Mucosa of descending colon (tissue), 3 donors: ENCODE data around the gene PRSS38. TPM values are rescaled to one million over a fixed set of nuclear protein-coding genes. Genes with fewer than 3 reads are reported as not detected.

Source experiments
- ATAC-seq: fragments of 200-7000 bp; cut with Tn5 transposase; one replicate; pipeline ENCODE4 v1.9.1; 2020; ENCODE audit warnings: mild to moderate bottlenecking, moderate library complexity
- DNase-seq, 3 donors: peaks; one replicate each; pipeline ENCODE4 v3.0.0-alpha.2; 2020
- H3K36me3 ChIP-seq: fragments of 200-600 bp; one replicate; pipeline ENCODE4 v1.8.0; 2021; ENCODE audit warnings: low read depth, mild to moderate bottlenecking
- H3K4me1 ChIP-seq: fragments of 200-600 bp; one replicate; pipeline ENCODE4 v1.8.0; 2021; ENCODE audit warnings: low read depth, mild to moderate bottlenecking
- H3K4me3 ChIP-seq: fragments of 200-600 bp; one replicate; pipeline ENCODE4 v1.8.0; 2021; ENCODE audit warnings: mild to moderate bottlenecking
- H3K9me3 ChIP-seq: fragments of 200-600 bp; one replicate; pipeline ENCODE4 v1.8.0; 2021; ENCODE audit warnings: mild to moderate bottlenecking
- intact Hi-C, 2 donors: fragments of 100-400 bp; cut with DNase I in 1 of 2; cut with micrococcal nuclease in 1 of 2; formaldehyde crosslinking; loops; one replicate each; pipeline versions ENCODE4 v1.11.0 to v1.11.1; 2022; cut with DNase I, micrococcal nuclease
- total RNA-seq, 3 donors: library from RNA; stranded (reverse); fragmentation: NEBNext Ultra II Directional in 2 of 3; extraction: Animal tissue kit (Norgen Biotek cat#: 25700) in 2 of 3; gene quantifications; one replicate each; pipeline versions ENCODE4 v1.2.1 to v1.2.4, GENCODE V29; 2021 to 2023
- TF ChIP-seq, protein P1 (sequence below): fragments of 200-600 bp; IDR thresholded peaks from one replicate; pipeline ENCODE4 v1.8.0; 2022; ENCODE audit warnings: antibody characterized with exemption, mild to moderate bottlenecking
- donor health status: DM: no; HTN: no; CAD: no; lungs with moderate emphysema.
- donor health status: DM: no; HTN: no; CAD: no.
- donor health status: DM: no; HTN: yes; CAD: no.

Gene PRSS38
- total RNA-seq, 3 donors from 2014 or later = not detected

DNA sequence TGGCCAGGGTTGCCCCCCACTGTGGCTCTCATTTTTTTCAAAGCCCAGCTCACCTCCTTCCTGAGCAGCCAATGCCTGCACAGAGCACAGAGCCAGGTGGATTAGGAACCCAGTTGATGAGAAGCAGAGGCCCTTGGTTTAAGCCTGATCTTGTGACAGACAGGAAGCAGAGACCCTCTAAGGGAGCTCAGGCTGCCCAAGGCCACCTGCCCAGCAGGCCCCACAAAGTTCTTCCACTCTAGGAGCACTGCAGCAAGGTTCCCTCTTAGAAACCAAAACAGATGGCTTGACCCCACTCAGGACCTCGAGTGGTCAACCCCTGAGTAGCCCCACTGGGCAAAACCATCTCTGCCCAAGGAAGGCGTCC is 25.5 kb upstream of the PRSS38 start:
- Histone ChIP-seq H3K9me3 (no peaks in the 10 kb centered on the region), H3K36me3 (no peaks in the 10 kb centered on the region), H3K4me1 (peaks cover 19% of the 10 kb centered on the region), H3K4me3 (no peak overlapping the region)
- ATAC-seq (no peak), DNase-seq (peak in 1 of 3 donors; percentile 10)
- TF ChIP-seq, protein P1, sequence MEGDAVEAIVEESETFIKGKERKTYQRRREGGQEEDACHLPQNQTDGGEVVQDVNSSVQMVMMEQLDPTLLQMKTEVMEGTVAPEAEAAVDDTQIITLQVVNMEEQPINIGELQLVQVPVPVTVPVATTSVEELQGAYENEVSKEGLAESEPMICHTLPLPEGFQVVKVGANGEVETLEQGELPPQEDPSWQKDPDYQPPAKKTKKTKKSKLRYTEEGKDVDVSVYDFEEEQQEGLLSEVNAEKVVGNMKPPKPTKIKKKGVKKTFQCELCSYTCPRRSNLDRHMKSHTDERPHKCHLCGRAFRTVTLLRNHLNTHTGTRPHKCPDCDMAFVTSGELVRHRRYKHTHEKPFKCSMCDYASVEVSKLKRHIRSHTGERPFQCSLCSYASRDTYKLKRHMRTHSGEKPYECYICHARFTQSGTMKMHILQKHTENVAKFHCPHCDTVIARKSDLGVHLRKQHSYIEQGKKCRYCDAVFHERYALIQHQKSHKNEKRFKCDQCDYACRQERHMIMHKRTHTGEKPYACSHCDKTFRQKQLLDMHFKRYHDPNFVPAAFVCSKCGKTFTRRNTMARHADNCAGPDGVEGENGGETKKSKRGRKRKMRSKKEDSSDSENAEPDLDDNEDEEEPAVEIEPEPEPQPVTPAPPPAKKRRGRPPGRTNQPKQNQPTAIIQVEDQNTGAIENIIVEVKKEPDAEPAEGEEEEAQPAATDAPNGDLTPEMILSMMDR = no peak
- intact Hi-C loops = no loop called here

DNA sequence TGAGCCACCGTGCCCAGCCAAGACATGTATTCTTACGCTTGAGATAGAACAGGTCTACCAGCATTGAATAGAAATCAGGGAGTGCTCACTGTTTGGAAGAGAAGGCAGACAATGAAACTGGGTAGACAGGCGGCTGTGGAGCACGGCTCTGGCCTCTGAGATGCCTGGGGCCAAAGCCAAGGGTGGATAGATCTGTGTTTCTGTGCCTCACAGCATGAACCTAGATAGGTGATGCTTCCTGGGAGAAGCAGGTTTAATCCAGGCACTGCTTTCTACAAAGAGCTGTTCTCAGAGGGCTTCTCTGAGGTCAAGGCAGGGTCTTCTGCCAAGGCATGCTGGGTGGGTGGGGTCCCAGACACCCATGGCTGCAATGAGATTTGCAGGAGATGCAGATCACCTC is 24.6 kb upstream of the PRSS38 start:
- no peak for ATAC-seq

DNA sequence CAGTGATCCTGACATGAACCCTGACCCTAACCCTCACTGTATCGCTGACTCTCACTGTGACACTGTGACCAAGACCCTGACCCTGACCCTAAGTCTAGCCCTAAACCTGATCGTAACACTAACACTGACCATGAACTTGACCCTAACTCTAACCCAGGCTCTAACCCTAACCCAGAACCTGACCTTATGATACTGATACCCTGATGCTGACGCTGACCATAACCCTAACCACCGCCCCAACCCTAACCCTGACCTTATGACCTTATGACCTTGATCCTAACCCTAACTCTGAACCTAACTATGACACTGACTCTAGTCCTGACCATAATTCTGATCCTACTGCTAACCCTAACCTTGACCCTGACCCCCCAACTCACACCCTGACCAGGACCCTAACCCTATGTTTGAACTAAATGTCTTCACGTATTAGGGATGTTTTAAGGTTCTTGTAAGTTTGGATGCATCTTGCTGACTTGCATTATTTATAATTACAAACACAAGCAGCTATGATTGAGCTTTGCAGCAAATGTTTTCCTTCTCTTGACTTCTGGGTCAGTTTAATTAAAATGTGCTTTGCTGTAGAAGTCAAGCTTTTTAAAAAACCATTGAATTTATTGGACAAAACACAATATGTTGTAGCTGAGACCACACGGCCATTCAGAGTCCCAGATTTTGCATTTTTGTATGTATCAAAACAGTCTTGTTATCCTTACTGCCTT is 23.9 kb upstream of the PRSS38 start:
- H3K4me1 ChIP-seq = peaks cover 12% of the 10 kb centered on the region
- DNase-seq = no peak
- TF ChIP-seq, protein P1 = no peak
- no peak for ATAC-seq
- no peak overlapping the region for H3K4me3 ChIP-seq
- H3K36me3 ChIP-seq = no peaks in the 10 kb centered on the region
- intact Hi-C loops = no loop called here
- H3K9me3 ChIP-seq = no peaks in the 10 kb centered on the region

More for the DNA sequence above, 24.6 kb upstream of the PRSS38 start:
- Histone ChIP-seq H3K4me3 (no peak overlapping the region), H3K4me1 (peaks cover 19% of the 10 kb centered on the region), H3K36me3 (no peaks in the 10 kb centered on the region), H3K9me3 (no peaks in the 10 kb centered on the region)
- DNase-seq = peak in 1 of 3 donors; percentile 4
- TF ChIP-seq, protein P1 = no peak
- intact Hi-C loops = no loop called here

DNA sequence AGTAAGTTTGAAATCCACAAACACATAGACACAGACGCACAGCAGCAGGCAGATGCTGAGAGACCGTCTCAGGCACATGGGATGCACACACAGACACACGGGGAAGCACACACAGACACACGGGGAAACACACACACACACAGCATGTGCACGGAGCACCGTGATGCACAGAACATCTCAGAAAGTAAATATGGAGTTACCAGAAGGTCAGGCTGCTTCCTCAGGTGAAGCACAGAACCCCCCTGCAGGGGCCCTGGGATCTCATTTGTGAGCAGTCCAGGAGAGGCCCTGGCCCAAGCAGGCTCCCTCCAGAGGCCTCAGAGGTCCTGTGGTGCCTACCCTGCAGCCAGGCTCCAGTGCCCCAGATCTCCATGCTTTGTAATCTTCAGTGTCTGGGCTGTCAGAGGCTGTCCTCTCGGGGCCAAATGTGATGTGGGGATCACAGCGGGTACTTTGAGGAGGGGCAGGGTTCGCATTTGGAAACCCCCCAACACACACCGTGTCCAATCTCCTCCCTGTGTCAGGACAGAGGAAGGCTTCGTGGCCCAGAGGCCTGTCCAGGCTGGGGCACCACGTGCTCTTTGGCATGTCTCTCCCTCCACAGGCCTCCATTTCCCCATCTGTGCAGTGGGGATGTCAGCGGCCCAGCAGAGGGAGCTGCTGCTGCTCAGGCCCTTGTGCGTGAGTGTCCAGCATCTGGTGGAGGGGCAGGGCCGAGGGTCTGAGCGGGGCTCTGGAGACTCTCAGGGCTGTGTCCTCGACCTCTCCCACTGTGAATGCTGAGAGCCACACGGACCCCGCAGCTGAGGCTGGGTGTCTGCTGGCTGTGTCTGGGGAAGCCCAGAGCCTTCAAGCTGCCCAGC is 23.0 kb upstream of the PRSS38 start:
- intact Hi-C loops = no loop called here
- no peak overlapping the region for H3K4me3 ChIP-seq
- no peak for ATAC-seq
- no peaks in the 10 kb centered on the region for H3K9me3 ChIP-seq
- peaks cover 4% of the 10 kb centered on the region for H3K4me1 ChIP-seq
- peak in 1 of 3 donors; percentile 21 for DNase-seq
- TF ChIP-seq, protein P1 = no peak
- H3K36me3 ChIP-seq = no peaks in the 10 kb centered on the region

DNA sequence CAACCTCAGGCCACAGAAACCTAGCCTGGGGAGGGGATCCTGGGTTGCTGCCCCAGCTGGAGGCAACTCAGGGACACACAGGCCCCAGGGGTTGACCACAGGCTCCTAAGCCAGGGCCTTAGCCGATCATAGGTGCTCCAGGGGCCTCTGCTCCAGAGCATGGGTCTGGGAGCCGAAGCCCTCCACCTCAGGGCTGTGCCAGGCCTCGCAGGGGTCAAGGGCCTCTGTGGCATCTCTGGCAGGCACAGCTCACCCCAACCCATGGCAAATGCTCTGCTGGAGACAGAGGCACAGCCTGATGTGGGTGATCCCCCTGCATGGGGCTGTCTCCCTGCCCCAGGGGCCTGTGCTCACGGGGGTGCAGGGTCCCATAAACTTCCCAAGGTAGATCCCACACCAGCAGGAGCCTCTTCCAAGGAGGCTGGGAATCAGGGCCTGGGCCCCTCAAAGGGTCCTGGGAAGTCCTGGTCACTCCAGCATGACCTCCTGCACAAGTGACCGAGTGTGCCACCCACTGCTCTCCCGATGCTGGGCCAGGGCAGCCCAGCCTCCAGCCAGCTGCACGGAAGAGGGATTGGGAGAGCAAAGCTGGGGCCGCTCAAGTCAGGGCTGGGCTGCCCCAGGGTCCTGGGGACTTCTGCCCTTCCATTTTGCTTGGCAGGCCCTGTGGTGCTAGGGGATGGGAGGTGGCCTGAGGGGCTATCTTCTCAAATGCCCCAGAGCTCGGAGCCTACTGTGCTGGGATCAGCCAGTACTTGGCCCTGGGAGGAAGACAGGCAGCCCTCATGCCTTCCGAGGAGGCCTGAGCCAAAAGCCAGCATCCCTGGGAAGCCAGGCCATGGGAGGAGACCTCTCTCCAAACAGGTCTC is 22.2 kb upstream of the PRSS38 start:
- no peak for ATAC-seq
- intact Hi-C loops = no loop called here

More for the DNA sequence above, 22.2 kb upstream of the PRSS38 start:
- no peaks in the 10 kb centered on the region for H3K9me3 ChIP-seq
- peaks cover 3% of the 10 kb centered on the region for H3K4me1 ChIP-seq
- TF ChIP-seq, protein P1 = no peak
- no peak overlapping the region for H3K4me3 ChIP-seq
- H3K36me3 ChIP-seq = no peaks in the 10 kb centered on the region
- no peak for DNase-seq
